Measurements from ENCODE around the gene CD99. TPM values are rescaled to one million over a fixed set of nuclear protein-coding genes. Genes with fewer than 3 reads are reported as not detected.

Gene CD99
- polyA plus RNA-seq, 1 of the 3 experiments (the other 2 are of a cell fraction), result 346 TPM

- H3K27me3 ChIP-seq (ENCODE audit: insufficient read depth), result no peaks in the 10 kb centered on the region
- no peak overlapping the region for H3K9ac ChIP-seq
- 48% methylated on average over 1 of the region's 1 CpG for WGBS (ENCODE audit: low lambda C conversion rate)
Observed at GRCh38 chrX:2748815-2749188, 57.7 kb downstream of the CD99 start.

More at GRCh38 chrX:2748815-2749188, 57.7 kb downstream of the CD99 start:
- Histone ChIP-seq H3K27ac (ENCODE audit: low read depth in 2 of 2, low read length in 1 of 2) (no peak overlapping the region), H3K4me3 (ENCODE audit: low read depth in 2 of 2, low read length in 1 of 2) (no peak overlapping the region), H3K9me2 (no peaks in the 10 kb centered on the region), H3K4me1 (ENCODE audit: control insufficient read depth in 1 of 2, insufficient read depth in 2 of 2, low read depth in 1 of 2, low read length in 1 of 2) (peaks cover 0 to 7% of the 10 kb centered on the region in 2 experiments; a peak in 1 of 4 replicates), H3K9me3 (no peaks in the 10 kb centered on the region), H3F3A (replicated peaks; ENCODE audit: insufficient read depth) (peaks cover 4% of the 10 kb centered on the region), H3K79me2 (ENCODE audit: insufficient read depth) (no peaks in the 10 kb centered on the region), H2AFZ (ENCODE audit: low read depth) (no peak overlapping the region), H3K4me2 (no peak overlapping the region), H3K36me3 (replicated peaks in 1 of 2; ENCODE audit: control insufficient read depth in 1 of 2, insufficient read depth in 2 of 2, low read length in 1 of 2) (no peaks in the 10 kb centered on the region), H4K20me1 (ENCODE audit: insufficient read depth) (no peaks in the 10 kb centered on the region)
- TF ChIP-seq POLR2AphosphoS5 (IDR thresholded peaks at IDR 0.05; ENCODE audit: low read depth, low read length) (no peak), GATA2 (CRISPR knock-in tag; IDR thresholded peaks at IDR 0.05) (no peak), MXI1 (IDR thresholded peaks at IDR 0.05; ENCODE audit: low read depth, low read length) (no peak), GABPA (IDR thresholded peaks at IDR 0.05; ENCODE audit: low read depth) (no peak), RXRA (IDR thresholded peaks at IDR 0.05; ENCODE audit: borderline replicate concordance, low read depth) (no peak), SIN3A (IDR thresholded peaks at IDR 0.05; ENCODE audit: borderline replicate concordance, low read depth, low read length) (no peak), CHD2 (IDR thresholded peaks at IDR 0.05; ENCODE audit: low read length, partially characterized antibody) (no peak), REST (IDR thresholded peaks at IDR 0.05; ENCODE audit: low read depth, low read length) (no peak), RCOR1 (IDR thresholded peaks at IDR 0.05; ENCODE audit: low read length) (no peak), MEF2A (IDR thresholded peaks at IDR 0.05; ENCODE audit: borderline replicate concordance, low read depth) (no peak), IRF3 (IDR thresholded peaks at IDR 0.05; ENCODE audit: low read depth, low read length) (no peak), USF2 (IDR thresholded peaks at IDR 0.05; ENCODE audit: borderline replicate concordance, low read depth, low read length) (no peak), FOXJ3 (CRISPR knock-in tag; IDR thresholded peaks at IDR 0.05) (no peak), ELF1 (IDR thresholded peaks at IDR 0.05) (no peak)
- DNase-seq, result no peak
- ChIA-PET POLR2A (no interaction called here), CTCF (no interaction called here)
